Upper lobe of left lung (tissue), 6 donors: ENCODE results near the gene DNAJB4. TPM values are rescaled to one million over a fixed set of nuclear protein-coding genes. Genes with fewer than 3 reads are reported as not detected.
"Not testable (repeated sequence)": the region's sequence is repeated elsewhere in the genome, so short reads cannot be mapped to it uniquely, and the experiment has no call there.

ENCODE experiments used
- ATAC-seq, 2 donors: fragments of 200-7000 bp; cut with Tn5 transposase; one replicate each; pipeline ENCODE4 v1.9.1; 2022; ENCODE audit warnings: mild to moderate bottlenecking in 2 of 2, moderate library complexity in 2 of 2; ENCODE audit not compliant: low FRiP score in 2 of 2
- DNase-seq, 2 donors: peaks; one replicate each; pipeline ENCODE4 v3.0.0-alpha.2; 2019 to 2020
- H3K27ac ChIP-seq, 4 donors: fragments of 200-600 bp; sonication (generic); one replicate each; pipeline ENCODE4 v1.5.1; 2016 to 2019
- H3K27me3 ChIP-seq, 4 donors: fragments of 200-600 bp; sonication (generic); one replicate each; pipeline ENCODE4 v1.5.1; 2017 to 2019
- H3K36me3 ChIP-seq, 4 donors: fragments of 200-600 bp; sonication (generic); one replicate each; pipeline ENCODE4 v1.5.1; 2016 to 2019
- H3K4me1 ChIP-seq, 4 donors: fragments of 200-600 bp; sonication (generic); one replicate each; pipeline ENCODE4 v1.5.1; 2018 to 2019
- H3K4me3 ChIP-seq, 4 donors: fragments of 200-600 bp; sonication (generic); one replicate each; pipeline ENCODE4 v1.5.1; 2017 to 2019; ENCODE audit warnings: mild to moderate bottlenecking in 2 of 4, moderate library complexity in 1 of 4
- H3K9me3 ChIP-seq, 4 donors: fragments of 200-600 bp; sonication (generic); one replicate each; pipeline ENCODE4 v1.5.1; 2018 to 2019
- EP300 ChIP-seq, 4 donors: sonication (generic); formaldehyde crosslinking; IDR thresholded peaks; one replicate each; pipeline ENCODE4 v1.5.1; 2017; ENCODE audit warnings: antibody characterized with exemption in 4 of 4, control low read depth in 2 of 4
- POLR2A ChIP-seq, 4 donors: fragments of 450-650 bp; IDR thresholded peaks; one replicate each; pipeline ENCODE4 v1.5.1; 2016 to 2017; ENCODE audit warnings: antibody characterized with exemption in 4 of 4, mild to moderate bottlenecking in 2 of 4
- POLR2AphosphoS5 ChIP-seq, 2 donors: sonication (generic); formaldehyde crosslinking; IDR thresholded peaks; one replicate each; pipeline ENCODE4 v1.5.1; 2017; ENCODE audit warnings: antibody characterized with exemption in 2 of 2
- WGBS, 2 donors: methylation state at CpG; one replicate each; pipeline ENCODE4 v1.1.5; 2017 to 2018; 5-methylcytosine and 5-hydroxymethylcytosine counted together
- small RNA-seq, 4 donors: library from RNA; depleted of rRNA; stranded (forward); fragments of <200 nt; gene quantifications; one replicate each; pipeline ENCODE3, GENCODE V24; 2016
- total RNA-seq, 6 donors: library from RNA; depleted of rRNA in 4 of 6; stranded (reverse); fragments of >200 nt in 4 of 6; gene quantifications; one replicate each; pipeline versions ENCODE4 v1.1.0 to v1.2.1, GENCODE V29; 2016 to 2021
- TF ChIP-seq, protein P1 (sequence below), 6 experiments: fragments of 450-650 bp in 4 of 6; fragments of 200-600 bp in 2 of 6; sonication (generic) in 2 of 6; IDR thresholded peaks; one replicate each; pipeline ENCODE4 v1.5.1; 2016 to 2019; ENCODE audit warnings: antibody characterized with exemption in 6 of 6
- donor health status: DM: no; HTN: no; CAD: no; lungs with moderate emphysema.
- donor health status: DM: no; HTN: yes; CAD: no; lungs with severe emphysema.

The DNAJB4 gene
- total RNA-seq, 6 donors from 2014 or later: 20.0 to 49.5 (median 22.0) TPM

DNA sequence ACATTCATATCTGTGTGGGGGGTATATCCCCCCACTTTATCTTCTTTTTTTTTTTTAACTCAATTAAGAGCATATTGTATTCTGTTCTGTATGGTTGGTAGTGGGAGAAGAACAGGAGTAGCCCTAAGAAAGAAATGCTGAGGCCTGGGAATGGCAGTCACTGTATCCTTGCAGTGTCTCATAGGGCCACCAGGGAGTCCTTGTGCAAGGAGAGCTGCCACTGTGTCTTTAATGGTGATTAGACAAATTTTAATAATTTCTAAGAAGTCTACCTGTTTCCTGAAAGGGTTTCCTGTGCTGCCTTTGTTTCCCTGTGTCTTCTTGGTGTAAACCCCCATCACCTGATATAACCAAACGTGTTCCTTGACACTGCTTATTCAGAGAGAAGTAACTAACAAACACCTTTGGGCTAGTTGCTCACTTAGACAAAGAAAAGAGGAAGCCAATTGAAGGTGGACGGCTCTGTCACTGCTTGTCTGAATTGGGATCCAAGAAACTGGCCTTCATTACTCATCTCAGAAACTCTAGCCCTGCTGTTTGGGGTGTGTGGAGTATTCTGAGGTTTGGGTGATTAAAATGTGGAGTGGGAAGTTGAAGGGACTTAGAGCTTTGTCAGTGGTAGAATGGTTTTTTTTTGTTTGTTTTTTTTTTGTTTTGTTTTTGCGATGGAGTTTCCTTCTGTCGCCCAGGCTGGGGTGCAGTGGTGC lies 56.3 kb downstream of the DNAJB4 start:
- ATAC-seq: no peak
- no peak for DNase-seq
- no peak overlapping the region for H3K4me3 ChIP-seq
- H3K36me3 ChIP-seq: no peaks in the 10 kb centered on the region
- no peaks in the 10 kb centered on the region for H3K9me3 ChIP-seq
- WGBS, 2 donors: 83 to 92% methylated on average over 4 of the region's 4 CpGs
- TF ChIP-seq EP300 (IDR thresholded peaks at IDR 0.05) (no peak), POLR2A (IDR thresholded peaks at IDR 0.05) (no peak), POLR2AphosphoS5 (IDR thresholded peaks at IDR 0.05) (no peak)
- TF ChIP-seq, protein P1, sequence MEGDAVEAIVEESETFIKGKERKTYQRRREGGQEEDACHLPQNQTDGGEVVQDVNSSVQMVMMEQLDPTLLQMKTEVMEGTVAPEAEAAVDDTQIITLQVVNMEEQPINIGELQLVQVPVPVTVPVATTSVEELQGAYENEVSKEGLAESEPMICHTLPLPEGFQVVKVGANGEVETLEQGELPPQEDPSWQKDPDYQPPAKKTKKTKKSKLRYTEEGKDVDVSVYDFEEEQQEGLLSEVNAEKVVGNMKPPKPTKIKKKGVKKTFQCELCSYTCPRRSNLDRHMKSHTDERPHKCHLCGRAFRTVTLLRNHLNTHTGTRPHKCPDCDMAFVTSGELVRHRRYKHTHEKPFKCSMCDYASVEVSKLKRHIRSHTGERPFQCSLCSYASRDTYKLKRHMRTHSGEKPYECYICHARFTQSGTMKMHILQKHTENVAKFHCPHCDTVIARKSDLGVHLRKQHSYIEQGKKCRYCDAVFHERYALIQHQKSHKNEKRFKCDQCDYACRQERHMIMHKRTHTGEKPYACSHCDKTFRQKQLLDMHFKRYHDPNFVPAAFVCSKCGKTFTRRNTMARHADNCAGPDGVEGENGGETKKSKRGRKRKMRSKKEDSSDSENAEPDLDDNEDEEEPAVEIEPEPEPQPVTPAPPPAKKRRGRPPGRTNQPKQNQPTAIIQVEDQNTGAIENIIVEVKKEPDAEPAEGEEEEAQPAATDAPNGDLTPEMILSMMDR (IDR thresholded peaks at IDR 0.05): no peak
- no peaks in the 10 kb centered on the region for H3K27me3 ChIP-seq
- no peaks in the 10 kb centered on the region for H3K4me1 ChIP-seq
- H3K27ac ChIP-seq: no peak overlapping the region

DNA sequence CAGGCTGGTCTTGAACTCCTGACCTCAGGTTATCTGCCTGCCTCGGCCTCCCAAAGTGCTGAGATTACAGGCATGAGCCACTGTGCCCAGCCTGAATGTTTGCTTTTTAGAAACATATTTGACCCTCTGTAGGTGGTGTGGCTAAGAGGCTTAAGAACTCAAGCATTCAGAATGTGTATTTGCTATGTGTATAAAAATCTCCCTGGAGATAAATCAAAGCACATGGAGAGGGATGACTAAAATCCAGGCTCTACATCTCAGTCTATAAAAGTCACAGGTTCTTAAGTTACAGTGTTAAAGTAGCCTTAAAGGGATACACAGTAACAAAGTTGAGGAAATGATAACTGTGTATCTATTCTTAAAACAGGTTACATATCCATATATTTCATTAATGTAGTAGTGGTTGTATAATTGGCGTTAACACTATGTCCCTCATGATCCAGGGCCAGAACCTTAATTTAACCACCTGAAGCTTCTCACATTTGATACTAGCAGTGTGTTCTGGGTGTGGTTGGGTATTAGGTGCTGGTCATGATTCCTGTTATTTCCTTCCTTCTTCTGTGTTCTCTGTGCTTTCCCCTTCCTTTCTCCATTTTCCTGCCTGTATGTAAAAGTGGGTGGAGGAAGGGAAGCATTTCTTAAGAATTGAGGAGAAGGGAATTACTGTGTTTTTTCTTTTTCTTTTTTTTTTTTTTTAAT lies 57.2 kb downstream of the DNAJB4 start:
- WGBS, 2 donors: 73 to 81% methylated on average over 2 of the region's 2 CpGs
- Histone ChIP-seq H3K27ac (no peak overlapping the region), H3K36me3 (no peaks in the 10 kb centered on the region), H3K4me1 (no peaks in the 10 kb centered on the region), H3K9me3 (no peaks in the 10 kb centered on the region), H3K4me3 (no peak overlapping the region), H3K27me3 (no peaks in the 10 kb centered on the region)
- ATAC-seq: no peak
- TF ChIP-seq EP300 (IDR thresholded peaks at IDR 0.05) (no peak), POLR2AphosphoS5 (IDR thresholded peaks at IDR 0.05) (no peak), POLR2A (IDR thresholded peaks at IDR 0.05) (no peak)
- TF ChIP-seq, protein P1 (IDR thresholded peaks at IDR 0.05): no peak
- no peak for DNase-seq

DNA sequence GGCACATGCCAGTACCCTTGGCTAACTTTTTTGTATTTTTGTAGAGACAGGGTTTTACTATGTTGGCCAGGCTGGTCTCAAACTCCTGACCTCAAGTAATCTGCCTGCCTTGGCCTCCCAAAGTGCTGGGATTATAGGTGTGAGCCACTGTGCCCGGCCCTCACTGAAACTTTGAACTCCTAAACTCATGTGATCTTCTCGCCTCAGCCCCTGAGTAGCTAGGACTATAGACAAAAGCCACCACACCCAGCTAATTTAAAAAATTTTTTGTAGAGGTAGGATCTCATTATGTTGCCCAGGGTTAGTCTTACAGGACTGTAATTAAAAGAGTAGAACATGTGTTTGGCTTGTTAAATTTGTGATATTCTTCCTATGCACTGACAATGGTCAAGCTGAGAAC lies 60.1 kb downstream of the DNAJB4 start:
- not testable (repeated sequence) for DNase-seq, H3K4me1 ChIP-seq, H3K36me3 ChIP-seq, ATAC-seq, H3K27ac ChIP-seq, H3K4me3 ChIP-seq, H3K27me3 ChIP-seq, H3K9me3 ChIP-seq
- 90 to 100% methylated on average over 2 of the region's 2 CpGs for WGBS, 2 donors

Small RNA genes within 50 kb of the gene (small RNA-seq; reads per million reads assigned to genes)
- 0 to 0.88 (median 0) reads per million in 4 donors for gene AC103591.3

Other genes starting within 250 kb of the DNAJB4 start
- gene USP33, start 245.1 kb upstream of the DNAJB4 start, total RNA-seq: 100 to 1,000 TPM in 1 of 6 donors, 10 to 100 TPM in 5; 46.3 to 107 (median 58.7) TPM
- 10 to 100 TPM in 5 of 6 donors, 1 to 10 TPM in 1; 7.7 to 19.2 (median 13.5) TPM for gene MIGA1, start 225.3 kb upstream of the DNAJB4 start, total RNA-seq
- gene NEXN, start 116.3 kb upstream of the DNAJB4 start, total RNA-seq: 10 to 100 TPM; 13.0 to 60.8 (median 28.2) TPM
- gene FUBP1, start 25.9 kb upstream of the DNAJB4 start, total RNA-seq: 100 to 1,000 TPM in 2 of 6 donors, 10 to 100 TPM in 4; 75.6 to 161 (median 87.1) TPM
- 1 to 10 TPM in 5 of 6 donors, under 1 TPM in 1; 0.33 to 4.1 (median 1.8) TPM for gene GIPC2, start 41.0 kb downstream of the DNAJB4 start, total RNA-seq